A549 (cell line): ENCODE results near the gene GFOD2. TPM values are rescaled to one million over a fixed set of nuclear protein-coding genes. Genes with fewer than 3 reads are reported as not detected.

Experiments used
- ATAC-seq, 2 experiments: fragments of 200-7000 bp in 1 of 2; fragments of >200 bp in 1 of 2; cut with Nextera tagmentation in 1 of 2; cut with Tn5 transposase in 1 of 2; 3 replicates each; pipeline versions ENCODE4 v1.8.0 to v1.9.1; 2018 to 2020; ENCODE audit warnings: mild to moderate bottlenecking in 1 of 2, moderate library complexity in 1 of 2
- CTCF ChIA-PET: fragments of 300-600 bp; sonication (Branson Sonifier 250); formaldehyde crosslinking; extraction: SDS; loops from one replicate; lab custom pipeline; 2021; ENCODE audit warnings: antibody characterized with exemption, inconsistent platforms; lab: Yijun Ruan, JAX
- POLR2A ChIA-PET: fragments of 350-600 bp; formaldehyde crosslinking; extraction: SDS; loops from one replicate; lab custom pipeline; 2021; ENCODE audit warnings: antibody characterized with exemption, inconsistent platforms; lab: Yijun Ruan, JAX
- DNase-seq, 2 experiments: peaks; one replicate each; pipeline versions ENCODE4 v3.0.0 to v3.0.0-alpha.2; 2011 to 2016; ENCODE audit warnings: low read depth in 1 of 2, low spot score in 1 of 2
- FAIRE-seq: peaks from 2 replicates; lab custom pipeline; 2011; peaks lifted over from hg19 to GRCh38; lab: Jason Lieb, UNC
- H3K27ac ChIP-seq, 2 experiments: fragments of >200 bp; sonication (Bioruptor Twin); formaldehyde crosslinking; 3 replicates each; pipeline ENCODE4 v1.5.1; 2016 to 2017
- H3K4me1 ChIP-seq: fragments of >200 bp; sonication (Bioruptor Twin); formaldehyde crosslinking; 3 replicates; pipeline ENCODE4 v1.6.1; 2016
- H3K4me2 ChIP-seq: fragments of >200 bp; sonication (Bioruptor Twin); formaldehyde crosslinking; 3 replicates; pipeline ENCODE4 v1.6.1; 2016
- H3K4me3 ChIP-seq: fragments of >200 bp; sonication (Bioruptor Twin); formaldehyde crosslinking; 3 replicates; pipeline ENCODE4 v1.5.1; 2016
- H3K9me3 ChIP-seq: fragments of >200 bp; sonication (Bioruptor Twin); formaldehyde crosslinking; 3 replicates; pipeline ENCODE4 v1.6.1; 2016
- BCL3 ChIP-seq: fragments of >200 bp; sonication (Bioruptor Twin); formaldehyde crosslinking; IDR thresholded peaks from 3 replicates; pipeline ENCODE4 v1.6.1; 2016
- BHLHE40 ChIP-seq: IDR thresholded peaks from 2 replicates; pipeline ENCODE4 v1.6.1; 2012; ENCODE audit warnings: low read depth, low read length, inconsistent platforms
- CEBPB ChIP-seq, 2 experiments: fragments of >200 bp in 1 of 2; sonication (Bioruptor Twin) in 1 of 2; formaldehyde crosslinking in 1 of 2; IDR thresholded peaks; 2 replicates each; pipeline ENCODE4 v1.6.1; 2012 to 2016
- CTCF ChIP-seq: fragments of >200 bp; sonication (Bioruptor Twin); formaldehyde crosslinking; IDR thresholded peaks from 3 replicates; pipeline ENCODE4 v1.5.1; 2016
- ELK1 ChIP-seq: fragments of 150-350 bp; IDR thresholded peaks from 2 replicates; pipeline ENCODE4 v1.6.1; 2014; ENCODE audit warnings: low read depth, mild to moderate bottlenecking, low read length
- ESRRA ChIP-seq: fragments of 150-350 bp; IDR thresholded peaks from 2 replicates; pipeline ENCODE4 v1.6.1; 2014; ENCODE audit warnings: mild to moderate bottlenecking, low read length, borderline replicate concordance
- FOSB ChIP-seq: fragments of 250-450 bp; sonication (Bioruptor Pico); IDR thresholded peaks from 2 replicates; pipeline ENCODE4 v1.5.0; 2020; ENCODE audit warnings: mild to moderate bottlenecking, moderate library complexity
- FOSL2 ChIP-seq, 2 experiments: fragments of 450-650 bp in 1 of 2; fragments of >200 bp in 1 of 2; sonication (Bioruptor Twin) in 1 of 2; formaldehyde crosslinking; IDR thresholded peaks; 2 replicates each; pipeline versions ENCODE4 v1.5.0 to v1.6.1; 2016 to 2020; ENCODE audit warnings: mild to moderate bottlenecking in 1 of 2, moderate library complexity in 1 of 2
- FOXS1 ChIP-seq: fragments of 250-450 bp; sonication (Bioruptor Pico); IDR thresholded peaks from 2 replicates; pipeline ENCODE4 v1.5.0; 2020; ENCODE audit warnings: mild to moderate bottlenecking, moderate library complexity
- HDAC2 ChIP-seq: fragments of 200-600 bp; sonication (generic); IDR thresholded peaks from 2 replicates; pipeline ENCODE4 v1.6.1; 2016
- HMGXB4 ChIP-seq: fragments of 250-450 bp; sonication (Bioruptor Pico); IDR thresholded peaks from 2 replicates; pipeline ENCODE4 v1.5.0; 2021; ENCODE audit warnings: mild to moderate bottlenecking, moderate library complexity, borderline replicate concordance
- JUN ChIP-seq, 2 experiments: fragments of >200 bp; sonication (Bioruptor Twin); formaldehyde crosslinking; IDR thresholded peaks; 2 replicates in 1 of 2; 3 replicates in 1 of 2; pipeline ENCODE4 v1.6.1; 2016 to 2017
- JUNB ChIP-seq: fragments of >200 bp; sonication (Bioruptor Twin); formaldehyde crosslinking; IDR thresholded peaks from 2 replicates; pipeline ENCODE4 v1.6.1; 2016
- MAFK ChIP-seq: fragments of 450-650 bp; IDR thresholded peaks from 2 replicates; pipeline ENCODE4 v1.6.1; 2014; ENCODE audit not compliant: partially characterized antibody
- MAZ ChIP-seq: fragments of 150-350 bp; IDR thresholded peaks from 2 replicates; pipeline ENCODE4 v1.6.1; 2014; ENCODE audit warnings: antibody characterized with exemption, low read depth, low read length, borderline replicate concordance
- PHF8 ChIP-seq: fragments of 200-600 bp; sonication (generic); IDR thresholded peaks from 2 replicates; pipeline ENCODE4 v1.6.1; 2016; ENCODE audit warnings: low read depth, mild to moderate bottlenecking, antibody characterized with exemption, moderate library complexity, borderline replicate concordance
- POLR2AphosphoS2 ChIP-seq: conservative IDR thresholded peaks from 2 replicates; pipeline ENCODE4 v1.6.1; 2012; ENCODE audit warnings: low read length, improper control_type of control experiment, inconsistent platforms
- RAD21 ChIP-seq, 2 experiments: fragments of >200 bp in 1 of 2; sonication (Bioruptor Twin) in 1 of 2; formaldehyde crosslinking in 1 of 2; IDR thresholded peaks in 1 of 2; conservative IDR thresholded peaks in 1 of 2; 2 replicates in 1 of 2; 3 replicates in 1 of 2; pipeline ENCODE4 v1.6.1; 2012 to 2018; ENCODE audit warnings: inconsistent platforms in 1 of 2
- RARB ChIP-seq: fragments of 250-450 bp; sonication (Bioruptor Pico); IDR thresholded peaks from 2 replicates; pipeline ENCODE4 v1.8.0; 2021; ENCODE audit warnings: mild to moderate bottlenecking, moderate library complexity
- REST ChIP-seq: fragments of 200-600 bp; sonication (generic); IDR thresholded peaks from 2 replicates; pipeline ENCODE4 v1.6.1; 2016; ENCODE audit warnings: antibody characterized with exemption, mild to moderate bottlenecking, moderate library complexity
- RFX5 ChIP-seq: fragments of 450-650 bp; IDR thresholded peaks from 2 replicates; pipeline ENCODE4 v1.7.1; 2014; ENCODE audit warnings: antibody characterized with exemption, mild to moderate bottlenecking, moderate library complexity
- SREBF2 ChIP-seq: fragments of 450-650 bp; IDR thresholded peaks from 2 replicates; pipeline ENCODE4 v1.6.1; 2014; ENCODE audit warnings: mild to moderate bottlenecking, moderate library complexity
- ZFP36 ChIP-seq: fragments of 450-650 bp; IDR thresholded peaks from 2 replicates; pipeline ENCODE4 v1.6.1; 2014; ENCODE audit warnings: borderline replicate concordance; ENCODE audit not compliant: partially characterized antibody
- ZSCAN20 ChIP-seq: fragments of 250-450 bp; sonication (Bioruptor Pico); IDR thresholded peaks from 2 replicates; pipeline ENCODE4 v1.8.0; 2022; ENCODE audit warnings: mild to moderate bottlenecking, moderate library complexity
- whole genome bisulfite sequencing: methylation state at CpG from one replicate; pipeline ENCODE4 v1.1.6; 2017; ENCODE audit errors: missing lambda C conversion rate; 5-methylcytosine and 5-hydroxymethylcytosine counted together
- polyA plus RNA-seq, 4 experiments: library from polyadenylated mRNA; depleted of rRNA in 3 of 4; stranded (reverse); fragments of >200 nt; fragmentation: RNase III in 1 of 4; extraction: RNeasy Plus Mini Kit Qiagen cat#74134 plus additional on column Dnase treatment in 1 of 4; gene quantifications; 2 replicates in 3 of 4; 3 replicates in 1 of 4; pipeline ENCODE4 v1.2.3, GENCODE V29; 2011 to 2017

Gene GFOD2
- polyA plus RNA-seq, 2 of the 4 experiments (the other 2 are of a cell fraction) = 10.3 to 16.4 TPM

GRCh38 chr16:67676516-67676915, 42.6 kb downstream of the GFOD2 start:
- H3K27ac ChIP-seq = no peak overlapping the region
- POLR2A ChIA-PET = no interaction called here
- DNase-seq (no peak), FAIRE-seq (no peak), ATAC-seq (no peak)
- WGBS = 82% methylated on average over 4 of the region's 4 CpGs
- H3K4me1 ChIP-seq = no peaks in the 10 kb centered on the region
- CTCF ChIA-PET = interaction anchor here (0.6 to 16.7 kb wide), 8 partner anchors 8 to 295 kb away, joined by 3 to 174 read pairs (median 4); no protein-coding TSS in a partner anchor
- no peaks in the 10 kb centered on the region for H3K9me3 ChIP-seq
- no peak for TF ChIP-seq BHLHE40
- TF ChIP-seq FOSL2 (IDR thresholded peaks at IDR 0.05) = no peak
- no peak for TF ChIP-seq FOSL2 (CRISPR knock-in tag; IDR thresholded peaks at IDR 0.05)
- TF ChIP-seq RFX5 = no peak
- no peak for TF ChIP-seq RARB (CRISPR knock-in tag)
- no peak for TF ChIP-seq SREBF2
- TF ChIP-seq FOSB (CRISPR knock-in tag) = no peak
- TF ChIP-seq PHF8 = no peak
- no peak for TF ChIP-seq CTCF
- TF ChIP-seq BCL3 = no peak
- no peak for TF ChIP-seq MAFK
- H3K4me2 ChIP-seq = no peak overlapping the region
- no peak overlapping the region for H3K4me3 ChIP-seq

- POLR2A ChIA-PET = no interaction called here
- DNase-seq (no peak), ATAC-seq (no peak), FAIRE-seq (no peak)
- no peaks in the 10 kb centered on the region for H3K9me3 ChIP-seq
- 91% methylated on average over 7 of the region's 7 CpGs for WGBS
- no peaks in the 10 kb centered on the region for H3K4me1 ChIP-seq
- H3K4me3 ChIP-seq = no peak overlapping the region
- CTCF ChIA-PET = interaction anchor here (0.6 to 16.7 kb wide), 5 partner anchors 8 to 155 kb away, joined by 3 to 174 read pairs (median 5); no protein-coding TSS in a partner anchor
- H3K4me2 ChIP-seq = no peak overlapping the region
- TF ChIP-seq PHF8 = no peak
- H3K27ac ChIP-seq = no peak overlapping the region
Observed at GRCh38 chr16:67675999-67676398, 43.1 kb downstream of the GFOD2 start.

GRCh38 chr16:67675579-67675935, 43.6 kb downstream of the GFOD2 start:
- H3K4me2 ChIP-seq = no peak overlapping the region
- H3K9me3 ChIP-seq = no peaks in the 10 kb centered on the region
- TF ChIP-seq ZFP36 = no peak
- TF ChIP-seq JUNB = no peak
- no peak for TF ChIP-seq ESRRA
- TF ChIP-seq HDAC2 = no peak
- TF ChIP-seq RAD21 (conservative IDR thresholded peaks at IDR 0.05 in 1 of 2, IDR thresholded peaks at IDR 0.05 in 1 of 2) = no peak
- TF ChIP-seq JUN (IDR thresholded peaks at IDR 0.05) = no peak
- no peak for TF ChIP-seq CEBPB (IDR thresholded peaks at IDR 0.05)
- TF ChIP-seq REST = no peak
- TF ChIP-seq HMGXB4 (CRISPR knock-in tag) = no peak
- no peak for TF ChIP-seq BHLHE40
- no peak for TF ChIP-seq MAZ
- no peak for TF ChIP-seq ZSCAN20
- no peak for TF ChIP-seq POLR2AphosphoS2
- TF ChIP-seq FOSL2 (IDR thresholded peaks at IDR 0.05) = no peak
- no peak for TF ChIP-seq FOSL2 (CRISPR knock-in tag; IDR thresholded peaks at IDR 0.05)
- no peak for TF ChIP-seq ELK1
- no peak for TF ChIP-seq FOXS1 (CRISPR knock-in tag)
- 94% methylated on average over 17 of the region's 17 CpGs for WGBS
- FAIRE-seq = no peak
- DNase-seq = no peak
- H3K27ac ChIP-seq = no peak overlapping the region
- no peak for ATAC-seq
- H3K4me3 ChIP-seq = no peak overlapping the region
- ChIA-PET POLR2A (no interaction called here), CTCF (interaction anchor here (0.6 to 16.7 kb wide), 3 partner anchors 8 to 154 kb away, joined by 3 to 174 read pairs (median 3); no protein-coding TSS in a partner anchor)
- no peaks in the 10 kb centered on the region for H3K4me1 ChIP-seq
